SKM-1 (cell line): Measurements from ENCODE around the gene CHKA.
A peak's percentile ranks its signal among the peaks of the same experiment; 100 is the strongest.

ENCODE experiments used
- DNase-seq: peaks from one replicate; lab custom pipeline; 2025; ENCODE audit not compliant: unreplicated experiment; lab: John Stamatoyannopoulos, UW

The CHKA gene

DNA sequence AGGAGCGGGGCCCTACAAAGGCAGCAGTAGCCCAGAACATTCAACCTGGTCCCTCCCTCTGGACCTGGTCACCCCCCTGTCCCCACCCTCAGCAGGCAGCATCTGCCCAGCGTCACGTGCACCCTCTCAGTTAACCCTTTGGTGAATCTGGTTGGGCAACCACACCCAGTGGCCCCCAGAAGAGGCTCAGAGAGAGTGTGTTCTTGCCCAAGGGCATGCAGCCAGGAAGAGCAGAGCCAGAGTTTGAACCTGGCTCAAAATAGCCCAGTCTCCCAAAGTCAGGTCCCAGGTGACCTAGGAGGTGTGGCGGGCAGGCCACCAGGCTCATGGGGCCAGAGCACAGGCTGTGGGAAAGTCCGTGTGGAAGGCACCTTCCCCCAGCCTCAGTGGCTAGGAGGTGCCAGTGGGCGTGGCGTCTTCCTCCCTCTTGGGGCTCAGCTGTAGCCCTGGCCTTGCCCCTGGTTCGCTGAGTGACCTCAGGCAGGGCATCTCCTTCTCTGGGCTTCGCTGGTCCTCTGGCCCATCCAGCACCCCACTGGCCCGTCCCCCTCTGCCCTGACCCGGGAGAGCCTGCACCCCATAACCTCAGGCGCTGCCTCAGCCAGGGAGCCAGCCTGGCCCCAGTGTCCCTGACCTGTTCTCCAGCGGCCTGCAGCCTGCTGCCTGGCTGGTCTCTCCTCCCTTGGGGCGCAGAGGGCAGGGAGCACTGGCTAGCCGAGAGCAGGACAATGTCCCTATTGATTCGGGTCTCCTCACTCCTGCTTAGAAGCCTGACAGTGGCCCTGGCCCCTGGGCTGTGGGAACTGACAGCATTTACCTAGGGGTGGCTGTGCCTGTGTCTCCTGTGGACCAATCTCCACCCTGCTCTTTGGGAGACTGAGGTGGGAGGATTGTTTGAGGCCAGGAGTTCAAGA is 104.0 kb downstream of the CHKA start:
- no peak for DNase-seq

DNA sequence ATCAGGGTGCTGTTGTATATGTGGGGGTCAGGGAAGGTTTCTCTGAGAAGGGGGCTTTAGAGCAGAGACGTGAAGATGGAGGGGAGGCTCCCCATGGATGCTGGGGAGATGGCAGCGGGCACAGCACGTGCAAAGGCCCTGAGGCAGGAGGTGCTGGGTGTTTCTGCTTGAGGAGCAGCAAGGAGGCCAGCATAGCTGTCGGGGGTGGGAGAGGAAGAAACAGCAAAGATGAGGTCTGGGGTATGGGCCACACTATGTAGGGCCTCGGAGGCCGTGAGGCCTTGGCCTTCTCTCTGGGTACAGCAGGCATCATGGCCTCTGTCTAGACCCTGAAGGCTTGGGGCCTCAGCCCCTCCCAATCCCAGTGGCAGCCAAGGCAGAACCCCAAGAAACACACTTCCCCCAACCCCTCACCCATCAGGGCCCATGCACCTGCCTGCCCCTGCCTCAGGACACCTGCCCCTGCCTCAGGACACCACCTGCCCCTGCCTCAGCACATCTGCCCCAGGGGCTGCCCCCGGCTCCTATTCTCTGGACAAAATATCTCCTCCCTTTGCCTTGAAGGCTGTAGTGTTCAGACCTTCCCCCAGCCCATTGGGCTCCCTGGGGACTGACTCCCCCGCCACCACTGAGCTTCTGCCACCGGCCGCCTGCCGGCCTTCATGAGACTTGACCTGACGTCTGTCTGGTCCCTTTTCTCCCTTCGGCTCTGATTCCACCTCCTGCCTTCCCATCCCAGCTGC is 104.9 kb downstream of the CHKA start:
- DNase-seq, result no peak

DNA sequence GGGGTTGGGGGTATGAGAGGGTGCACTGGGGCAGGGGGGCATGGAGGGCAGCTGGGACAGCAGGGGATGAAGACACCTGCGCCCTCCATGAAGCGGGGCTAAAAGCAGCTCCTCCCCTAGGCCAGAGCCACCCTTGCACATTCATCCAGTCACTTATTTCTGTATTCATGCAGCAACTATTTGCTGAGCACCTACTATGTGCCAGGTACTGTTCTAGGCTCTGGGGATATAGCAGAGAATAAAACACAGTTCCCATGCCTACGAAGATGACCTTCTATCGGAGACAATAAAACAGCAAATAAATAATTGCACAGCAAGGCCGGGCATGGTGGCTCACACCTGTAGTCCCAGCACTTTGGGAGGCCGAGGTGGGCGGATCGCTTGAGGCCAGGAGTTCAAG is 105.7 kb downstream of the CHKA start:
- DNase-seq, result no peak

DNA sequence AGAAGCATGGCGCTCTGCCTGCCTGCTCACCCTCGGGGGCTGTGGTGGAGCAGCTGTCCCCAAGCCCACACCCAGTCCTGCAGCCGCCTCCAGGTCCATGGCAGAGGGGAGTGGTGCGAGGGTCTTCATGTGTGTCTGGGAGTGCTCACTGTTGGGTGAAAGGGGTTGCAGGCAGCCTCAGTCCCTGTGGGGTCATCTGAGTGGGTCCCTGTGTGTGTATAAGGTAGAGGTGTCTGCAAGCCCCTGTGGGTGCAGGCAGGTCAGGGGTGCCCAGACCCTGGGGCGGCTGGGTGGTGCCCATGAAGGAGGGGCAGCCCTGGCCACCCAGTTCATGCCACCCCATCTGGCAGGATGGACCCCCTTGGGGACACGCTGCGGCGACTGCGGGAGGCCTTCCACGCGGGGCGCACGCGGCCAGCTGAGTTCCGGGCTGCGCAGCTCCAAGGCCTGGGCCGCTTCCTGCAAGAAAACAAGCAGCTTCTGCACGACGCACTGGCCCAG is 106.2 kb downstream of the CHKA start:
- no peak for DNase-seq

DNA sequence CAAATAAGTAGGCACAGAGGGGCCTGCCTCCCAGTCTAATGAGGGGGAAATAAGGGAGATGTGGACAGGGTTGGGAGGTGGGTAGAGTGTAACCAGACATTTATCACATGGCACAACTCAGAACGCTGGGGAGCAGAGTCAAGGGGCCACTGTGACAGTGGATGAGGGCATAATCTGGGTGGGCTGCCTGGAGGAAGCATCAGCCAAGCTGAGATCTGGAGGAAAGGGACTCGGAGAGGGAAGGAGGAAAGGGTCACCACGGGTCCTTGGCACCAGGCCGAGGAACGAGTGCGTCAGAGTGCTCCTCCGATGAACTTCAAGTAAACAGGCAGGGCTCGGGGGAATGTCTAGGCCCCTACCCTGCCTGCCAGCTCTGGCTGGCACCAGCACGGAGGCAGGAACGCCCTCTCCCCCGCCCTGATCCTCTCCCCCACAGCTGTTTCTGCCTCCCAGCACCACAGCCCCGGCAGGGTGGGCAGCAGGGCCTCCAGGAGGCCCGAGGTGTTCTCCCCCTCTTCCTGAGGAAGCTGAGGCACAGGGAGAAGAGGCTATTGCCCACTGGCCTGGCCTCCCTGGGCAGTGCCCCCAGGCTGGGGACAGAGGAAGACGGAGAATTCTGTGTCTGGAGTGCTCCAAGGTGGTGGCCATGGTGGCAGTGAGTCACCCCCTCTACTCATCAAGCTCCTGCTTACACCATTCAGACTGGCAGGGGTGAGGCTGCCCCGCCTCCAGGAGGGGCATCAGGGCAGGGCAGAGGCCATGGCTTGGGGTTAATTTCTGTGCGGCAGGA is 106.8 kb downstream of the CHKA start:
- no peak for DNase-seq

DNA sequence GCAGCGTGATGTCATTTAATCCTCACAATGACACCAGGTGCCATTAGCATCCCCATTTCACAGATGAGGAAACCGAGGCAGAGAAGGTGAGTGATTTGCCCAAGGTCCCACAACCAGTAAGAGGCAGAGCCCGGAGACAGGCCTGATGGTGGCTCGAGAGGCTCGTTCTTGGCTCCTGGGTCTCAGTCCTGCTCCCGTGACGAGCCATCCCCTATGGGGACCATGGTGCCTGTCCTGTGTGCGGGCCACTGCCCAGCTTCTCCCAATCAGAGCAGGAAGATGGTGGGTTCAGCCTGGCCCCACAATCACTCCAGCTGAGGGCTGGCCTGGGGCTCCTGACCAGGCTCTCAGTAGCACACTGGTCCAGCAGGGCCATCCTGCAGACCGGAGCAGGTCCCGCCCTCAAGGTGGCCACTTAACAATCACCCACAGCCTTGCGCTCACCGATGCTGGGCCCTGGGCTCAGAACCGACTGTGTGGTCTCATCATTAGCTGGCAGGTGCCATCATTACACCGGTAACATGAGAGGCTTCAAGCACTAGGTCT is 107.5 kb downstream of the CHKA start:
- DNase-seq, result no peak

DNA sequence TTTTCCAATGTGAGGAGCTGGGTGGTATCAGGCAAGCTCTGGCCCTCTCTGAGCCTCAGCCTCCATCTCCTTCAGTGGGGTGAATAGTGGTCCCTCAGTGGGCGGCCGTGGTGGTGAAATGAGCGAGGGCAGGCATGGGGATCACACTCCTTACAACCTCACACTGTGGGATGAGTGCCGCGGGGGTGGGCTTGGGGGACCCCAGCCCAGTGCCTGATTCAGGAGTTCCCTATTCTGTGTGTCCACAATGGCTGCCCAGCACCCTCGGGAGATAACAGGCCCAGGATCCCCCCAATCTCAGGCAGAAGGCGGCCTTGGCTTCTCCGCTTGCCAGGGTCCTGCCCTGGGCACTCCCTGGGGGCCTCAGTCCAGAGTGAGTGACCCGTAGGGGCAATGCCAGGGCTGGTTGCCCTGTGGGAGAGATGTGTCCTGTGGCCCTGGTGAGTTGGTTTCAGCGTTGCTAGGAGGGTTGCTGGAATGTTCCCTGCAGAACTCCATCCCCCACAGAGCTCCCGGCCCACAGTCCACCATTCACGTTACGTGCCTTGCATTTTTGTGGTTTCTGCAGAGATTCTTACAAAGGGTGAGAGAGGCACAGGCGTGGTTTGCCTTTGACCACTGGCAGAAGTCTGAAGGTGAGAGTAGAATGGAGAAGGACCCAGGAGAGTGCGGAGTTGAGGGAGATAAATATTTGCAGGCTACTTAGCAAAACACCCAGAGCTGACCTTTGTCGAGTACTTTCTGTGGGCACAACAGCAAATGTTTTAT is 108.2 kb downstream of the CHKA start:
- DNase-seq, result no peak

DNA sequence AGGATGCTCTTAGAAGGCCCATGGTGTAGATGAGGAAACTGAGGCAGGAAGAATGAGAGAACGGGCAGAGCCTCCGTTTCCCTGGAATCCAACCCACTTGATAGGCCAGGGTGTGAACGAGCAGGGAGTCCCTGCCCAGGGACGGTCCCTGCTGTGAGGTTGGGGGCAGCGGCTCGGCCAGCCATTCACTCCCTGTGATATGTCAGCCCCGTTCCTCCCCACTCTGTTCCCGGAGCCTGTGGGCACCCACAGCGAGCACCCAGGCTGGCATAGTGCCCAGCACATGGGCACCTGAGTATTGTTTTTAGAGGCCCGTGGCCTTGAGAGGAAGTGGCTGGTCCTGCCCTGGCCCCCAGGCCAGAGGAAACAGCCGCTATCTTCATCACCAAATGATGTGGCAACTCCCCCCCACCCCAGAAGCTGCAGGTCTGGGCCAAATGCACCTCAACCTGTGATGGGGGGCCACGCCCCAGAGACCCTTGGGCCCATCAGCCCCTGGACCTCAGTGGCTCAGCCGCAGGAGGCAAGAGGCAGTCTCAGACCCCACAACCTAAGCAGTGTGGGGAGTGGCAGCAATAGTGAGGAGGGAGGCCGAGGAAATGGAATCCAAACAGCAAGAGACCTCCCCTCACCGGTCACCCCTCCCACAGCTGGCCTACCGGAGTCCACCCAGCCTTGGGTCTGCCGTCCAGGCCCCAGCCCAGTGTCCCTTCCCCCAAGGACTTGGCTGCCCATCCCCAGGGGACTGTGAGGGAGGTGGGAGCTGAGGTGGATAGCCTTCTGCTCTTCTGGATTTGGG is 108.9 kb downstream of the CHKA start:
- no peak for DNase-seq

DNA sequence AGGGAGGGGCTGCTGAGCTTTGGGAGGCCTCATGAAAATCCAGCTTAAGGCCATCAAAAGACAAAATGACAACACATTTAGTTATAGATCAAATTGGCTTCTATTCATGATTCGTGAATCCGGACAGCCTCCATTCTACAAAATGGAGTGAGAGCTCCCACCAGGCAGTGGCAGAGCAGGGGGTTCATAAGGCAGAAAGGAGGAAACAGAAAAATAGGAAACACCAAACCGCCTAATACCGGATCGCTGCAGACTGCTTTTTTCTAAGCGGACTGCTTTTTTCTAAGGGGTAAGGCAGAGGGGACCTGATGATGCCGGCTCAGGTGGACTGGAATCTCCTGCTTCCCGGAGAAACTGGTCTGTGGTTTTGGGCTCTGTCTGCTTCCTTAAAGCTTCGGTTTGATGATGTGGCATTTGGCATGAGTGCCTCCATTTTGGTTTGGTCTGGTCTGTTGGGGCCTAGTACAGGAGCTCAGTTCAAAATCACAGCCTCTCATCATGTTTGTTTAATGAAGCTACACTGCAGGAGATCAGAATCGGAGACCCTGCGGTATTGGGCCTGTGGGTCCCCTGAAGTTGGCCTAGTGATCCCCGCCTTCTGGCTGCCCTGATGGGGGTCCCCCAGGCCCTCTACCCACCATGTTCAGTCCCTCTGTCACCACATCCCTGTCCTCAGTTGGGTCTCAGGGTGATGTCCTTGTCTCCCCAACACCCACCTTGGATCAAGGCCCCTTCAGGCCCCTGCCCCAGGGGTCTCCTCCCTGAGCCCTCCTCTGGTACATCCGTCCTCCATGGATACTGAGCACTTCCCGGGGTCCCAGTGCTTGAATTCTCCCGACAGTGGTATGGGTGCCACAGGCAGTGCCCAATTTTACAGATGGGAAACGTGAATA is 109.9 kb downstream of the CHKA start:
- no peak for DNase-seq

DNA sequence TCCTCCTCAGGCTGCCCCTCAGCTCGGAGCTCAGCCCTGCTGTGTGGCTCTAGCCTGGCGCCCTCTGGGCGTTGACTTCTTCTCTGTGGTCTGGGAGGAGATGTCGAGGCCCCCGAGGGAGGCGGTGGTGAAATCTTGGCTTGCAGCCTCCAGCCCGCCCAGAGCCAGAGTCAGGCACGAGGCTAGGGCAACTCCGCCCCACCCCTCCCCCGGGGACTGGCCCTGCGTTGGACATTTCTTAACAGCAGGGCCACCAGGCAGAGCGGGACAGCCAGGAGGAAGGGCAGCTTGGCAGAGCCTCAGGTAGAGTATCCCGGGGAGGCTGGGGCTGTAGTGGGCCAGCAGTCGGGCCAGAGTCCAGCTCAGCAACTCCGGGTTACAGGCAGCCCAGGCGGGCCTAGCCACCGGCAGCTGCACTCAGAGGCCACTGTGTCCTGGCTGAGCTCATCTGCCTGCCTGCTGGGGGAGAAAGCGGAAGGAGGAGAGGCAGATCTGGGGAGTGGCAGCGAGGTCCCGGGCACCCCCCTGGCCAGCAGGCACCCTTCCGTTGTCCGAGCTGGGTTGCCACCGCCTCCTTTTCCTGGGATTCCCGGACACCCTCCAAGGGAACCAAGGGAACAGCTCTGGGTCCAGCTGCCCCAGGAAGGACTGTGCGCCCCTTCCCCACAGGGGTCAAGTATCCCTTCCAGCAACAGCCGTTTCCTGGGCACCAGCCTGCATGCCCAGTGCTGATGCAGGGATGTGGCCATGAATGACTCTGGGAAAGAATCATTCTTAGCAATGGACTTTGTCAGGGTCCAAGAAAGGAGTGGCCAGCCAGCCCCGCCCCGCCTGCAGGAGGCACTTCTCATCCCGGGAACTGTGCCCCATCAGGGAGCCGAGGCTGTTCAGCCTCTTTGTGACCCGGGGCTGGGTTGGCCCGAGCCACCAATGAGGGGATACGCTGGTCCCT is 110.8 kb downstream of the CHKA start, which contains the start of gene ALDH3B1:
TSS of gene ALDH3B1 (plus strand) at position 238 of the 952 bp plus-strand sequence. CDS start 4,971 bp downstream, outside the sequence.
- DNase-seq, result peak; percentile 87

DNA sequence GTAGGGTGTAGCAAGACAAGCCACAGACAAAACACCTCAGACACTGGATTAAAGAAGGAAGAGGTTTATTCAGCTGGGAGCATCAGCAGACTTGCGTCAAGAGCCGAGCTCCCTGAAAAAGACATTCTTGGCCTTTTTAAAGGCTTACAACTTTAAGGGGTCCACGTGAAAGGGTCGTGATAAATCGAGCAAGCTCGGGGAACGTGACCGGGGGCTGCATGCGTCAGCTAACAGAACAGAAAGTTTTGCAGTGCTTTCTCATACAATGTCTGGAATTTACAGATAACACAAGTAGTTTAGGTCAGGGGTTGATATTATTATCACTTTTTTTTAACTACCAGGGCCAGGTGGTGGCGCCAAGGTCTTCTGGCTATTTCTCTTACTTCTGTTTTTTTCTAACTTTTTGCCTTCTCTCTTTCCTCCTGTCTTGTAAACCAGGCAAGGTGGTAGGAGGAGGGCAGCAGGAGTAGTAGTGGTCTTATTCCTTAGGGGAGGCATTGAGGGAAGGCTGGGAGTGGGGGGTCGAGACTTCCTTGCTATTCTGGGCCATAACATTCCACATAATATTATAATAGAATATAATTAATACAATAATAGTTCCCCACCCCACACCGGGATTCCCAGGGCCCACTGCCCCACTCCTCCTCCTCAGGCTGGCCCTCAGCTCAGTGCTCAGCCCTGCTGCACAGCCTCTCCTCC is 111.6 kb downstream of the CHKA start:
- DNase-seq, result peak; percentile 36

DNA sequence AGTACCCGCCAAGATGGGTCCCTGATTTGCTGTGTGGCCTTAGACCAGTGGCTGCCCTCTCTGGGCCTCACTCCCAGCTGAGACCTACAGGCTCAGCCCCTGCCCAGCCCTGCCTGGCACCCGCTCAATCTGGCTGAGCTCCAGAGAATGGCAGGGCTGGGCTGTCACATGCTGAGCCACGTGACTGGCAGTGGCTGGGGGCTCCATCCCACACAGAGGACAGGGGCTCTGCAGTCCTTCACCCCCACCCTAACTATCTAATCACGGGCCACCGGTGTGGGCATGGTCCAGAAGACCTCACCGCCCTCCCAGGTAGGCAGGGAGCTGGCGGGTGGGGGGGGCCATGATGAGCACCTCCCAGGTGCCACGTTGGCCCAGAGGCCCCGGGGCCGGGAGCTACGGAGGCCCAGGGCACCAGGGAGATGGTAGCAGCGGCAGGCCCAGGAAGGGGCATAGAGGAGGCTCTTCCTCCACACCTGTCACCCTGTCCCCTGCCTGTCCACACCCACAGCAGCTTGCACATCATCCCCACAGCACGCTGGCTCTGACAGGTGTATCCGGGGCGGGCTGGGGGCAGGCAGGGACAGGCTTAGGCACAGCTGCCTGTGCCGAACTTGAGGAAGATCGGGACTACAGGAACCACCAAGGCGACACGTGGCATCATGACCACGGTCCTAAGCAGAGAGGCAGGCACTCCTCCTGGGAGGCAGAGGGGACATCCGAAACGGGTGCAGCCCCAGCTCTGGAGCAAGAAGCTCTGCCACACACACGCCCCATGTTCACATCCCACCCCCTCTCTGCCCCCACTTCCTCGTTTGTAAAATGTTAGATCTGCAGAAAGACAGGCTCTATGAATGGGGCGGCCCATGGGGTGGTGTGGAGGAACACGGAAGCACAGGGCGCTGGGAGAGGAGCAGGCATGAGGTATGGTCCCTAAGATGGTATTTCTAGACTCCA is 112.5 kb downstream of the CHKA start:
- peak; percentile 38 for DNase-seq

DNA sequence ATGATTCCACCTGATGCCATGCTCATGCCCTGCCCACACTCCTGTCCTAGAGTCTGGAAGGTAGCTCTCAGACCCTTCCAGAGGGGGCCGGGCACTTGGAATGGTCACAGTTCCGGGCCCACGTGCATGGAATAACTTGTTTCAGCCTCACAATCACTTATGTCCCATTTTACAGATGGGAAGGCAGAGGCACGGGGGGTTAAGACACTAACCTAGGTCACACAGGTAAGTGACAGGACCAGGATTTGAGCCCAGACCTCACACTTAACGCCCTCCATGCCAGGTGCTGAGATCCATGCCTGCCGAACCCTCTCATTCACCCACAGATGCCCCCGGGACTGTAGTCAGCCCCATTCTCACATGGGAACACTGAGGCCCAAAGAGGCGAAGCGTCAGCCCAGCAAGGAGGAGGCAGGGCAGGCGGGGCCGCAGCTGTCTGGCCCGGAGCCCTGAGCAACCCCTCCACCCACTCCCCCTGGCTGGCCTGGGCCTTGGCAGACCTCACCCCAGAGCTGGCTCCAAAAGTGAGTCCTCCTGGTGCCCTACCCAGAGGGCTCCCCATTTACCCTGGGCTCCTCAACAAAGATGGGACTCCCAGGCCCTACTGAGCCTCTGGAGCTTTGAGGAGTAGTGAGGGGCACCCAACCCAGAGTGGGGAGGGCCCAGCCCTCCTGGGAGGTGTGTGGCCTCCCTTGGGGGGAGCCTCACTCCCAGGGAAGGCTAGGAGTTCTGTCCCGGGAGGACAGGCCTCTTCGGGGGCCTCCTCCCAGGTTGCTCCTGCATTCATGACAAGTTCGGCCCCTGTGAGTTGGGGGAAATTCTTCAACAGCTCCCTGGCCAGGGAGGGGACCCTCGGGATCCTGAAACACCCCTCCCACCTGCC is 113.4 kb downstream of the CHKA start:
- DNase-seq, result no peak

DNA sequence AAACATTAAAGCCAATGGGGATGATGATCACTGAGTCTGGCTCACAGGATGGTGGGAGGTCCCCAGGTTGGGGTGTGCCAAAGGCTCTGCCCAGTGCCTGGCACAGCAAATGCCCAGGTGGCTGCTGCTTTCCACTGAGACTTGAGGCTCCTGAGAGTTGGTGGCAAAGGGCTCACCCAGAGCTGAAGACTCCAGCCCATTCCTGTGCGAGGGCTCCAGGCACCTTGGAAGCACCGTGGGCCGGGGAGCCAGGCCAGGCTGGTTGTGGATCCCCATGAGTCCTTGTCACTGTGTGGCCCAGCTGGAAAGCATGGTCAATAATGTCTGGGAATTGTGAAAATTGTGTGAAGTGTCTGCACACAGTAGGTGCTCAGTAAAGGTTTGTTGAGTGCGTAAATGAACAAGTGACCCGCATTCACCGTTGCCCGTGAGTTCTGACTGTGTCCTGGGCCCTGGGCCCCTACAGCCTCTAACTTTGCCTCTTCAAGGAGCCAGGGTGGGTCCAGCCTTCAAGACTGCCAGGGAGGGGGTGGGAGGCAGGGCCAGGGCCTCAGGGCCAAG is 114.5 kb downstream of the CHKA start:
- no peak for DNase-seq
